B cell (primary cell): ENCODE data around the gene TMC7. TPM values are rescaled to one million over a fixed set of nuclear protein-coding genes. Genes with fewer than 3 reads are reported as not detected.
"Not testable (repeated sequence)": the region's sequence is repeated elsewhere in the genome, so short reads cannot be mapped to it uniquely, and the experiment has no call there.

Experiments used
- ATAC-seq: fragments of 200-7000 bp; cut with Tn5 transposase; one replicate; pipeline ENCODE4 v1.10.0; 2021; ENCODE audit warnings: low read depth, mild to moderate bottlenecking, moderate number of reproducible peaks, moderate library complexity
- CTCF ChIA-PET: fragments of 350-600 bp; sonication (Branson Sonifier 250); formaldehyde crosslinking; loops from one replicate; lab custom pipeline; 2021; ENCODE audit warnings: antibody characterized with exemption, inconsistent platforms; lab: Charles Lee
- POLR2A ChIA-PET: fragments of 350-600 bp; sonication (Branson Sonifier 250); formaldehyde crosslinking; loops from one replicate; lab custom pipeline; 2021; ENCODE audit warnings: antibody characterized with exemption; lab: Charles Lee
- DNase-seq: peaks from one replicate; pipeline ENCODE4 v3.0.0; 2013
- H2AFZ ChIP-seq: 2 replicates; pipeline ENCODE4 v1.6.1; 2012; ENCODE audit warnings: mild to moderate bottlenecking, low read depth, low read length; ENCODE audit not compliant: insufficient read depth, poor library complexity, severe bottlenecking
- H3K27ac ChIP-seq, 2 donors: 1 replicate in 1 of 2; 2 replicates in 1 of 2; pipeline ENCODE4 v1.5.1; 2012 to 2013; ENCODE audit warnings: low read length in 2 of 2, mild to moderate bottlenecking in 2 of 2, moderate library complexity in 1 of 2
- H3K27me3 ChIP-seq, 4 experiments: fragments of 200-600 bp in 1 of 4; sonication (generic) in 1 of 4; replicated peaks in 1 of 4; 1 replicate in 2 of 4; 2 replicates in 2 of 4; pipeline versions ENCODE4 v1.6.1 to v1.7.0; 2013 to 2016; ENCODE audit warnings: low read length in 3 of 4, mild to moderate bottlenecking in 2 of 4, mixed read lengths in 1 of 4, moderate library complexity in 1 of 4; ENCODE audit not compliant: insufficient read depth in 4 of 4, control insufficient read depth in 3 of 4; ENCODE audit errors: control extremely low read depth in 1 of 4
- H3K36me3 ChIP-seq, 2 experiments: replicated peaks in 1 of 2; 1 replicate in 1 of 2; 2 replicates in 1 of 2; pipeline versions ENCODE4 v1.6.1 to v1.7.1; 2013; ENCODE audit warnings: low read length in 1 of 2; ENCODE audit not compliant: insufficient read depth in 2 of 2, control insufficient read depth in 1 of 2; ENCODE audit errors: control extremely low read depth in 1 of 2, extremely low read depth in 1 of 2
- H3K4me1 ChIP-seq, 2 donors: fragments of 200-600 bp in 1 of 2; sonication (generic) in 1 of 2; 1 replicate in 1 of 2; 2 replicates in 1 of 2; pipeline versions ENCODE4 v1.5.1 to v1.6.1; 2013 to 2017; ENCODE audit warnings: low read length in 2 of 2; ENCODE audit not compliant: control insufficient read depth in 2 of 2, insufficient read depth in 2 of 2
- H3K4me2 ChIP-seq: replicated peaks from 2 replicates; pipeline ENCODE3; 2012; ENCODE audit warnings: mild to moderate bottlenecking, low read depth, low read length; ENCODE audit not compliant: poor library complexity, severe bottlenecking
- H3K4me3 ChIP-seq, 5 experiments: fragments of 200-600 bp in 1 of 5; sonication (generic) in 1 of 5; 1 replicate in 3 of 5; 2 replicates in 2 of 5; pipeline versions ENCODE4 v1.5.1 to v1.7.0; 2011 to 2016; ENCODE audit warnings: low read length in 4 of 5, mild to moderate bottlenecking in 4 of 5, low read depth in 2 of 5, control low read depth in 1 of 5, moderate library complexity in 1 of 5; ENCODE audit not compliant: insufficient read depth in 1 of 5; ENCODE audit errors: control extremely low read depth in 1 of 5, extremely low read depth in 1 of 5
- H3K79me2 ChIP-seq: fragments of 200-600 bp; sonication (generic); one replicate; pipeline ENCODE4 v1.6.0; 2016; ENCODE audit warnings: low read length; ENCODE audit not compliant: control insufficient read depth, insufficient read depth
- H3K9ac ChIP-seq: fragments of 200-600 bp; sonication (generic); 2 replicates; pipeline ENCODE4 v1.6.1; 2017; ENCODE audit warnings: mild to moderate bottlenecking, low read length, moderate library complexity
- H3K9me3 ChIP-seq, 3 donors: one replicate each; pipeline versions ENCODE4 v1.6.1 to v1.7.1; 2013; ENCODE audit warnings: low read length in 2 of 3; ENCODE audit not compliant: control insufficient read depth in 2 of 3, insufficient read depth in 1 of 3; ENCODE audit errors: control extremely low read depth in 1 of 3
- H4K20me1 ChIP-seq: 2 replicates; pipeline ENCODE4 v1.6.0; 2012; ENCODE audit warnings: mild to moderate bottlenecking, low read length; ENCODE audit not compliant: insufficient read depth, control insufficient read depth, poor library complexity, severe bottlenecking
- H3K27ac Mint-ChIP-seq: one replicate; pipeline ENCODE4 v1.8.0; 2021; ENCODE audit warnings: mixed read lengths
- H3K27me3 Mint-ChIP-seq: one replicate; pipeline ENCODE4 v1.8.0; 2021; ENCODE audit warnings: mixed read lengths
- H3K4me1 Mint-ChIP-seq: one replicate; pipeline ENCODE4 v1.8.0; 2021; ENCODE audit warnings: mixed read lengths
- H3K4me3 Mint-ChIP-seq: one replicate; pipeline ENCODE4 v1.8.0; 2021; ENCODE audit warnings: mixed read lengths
- H3K9me3 Mint-ChIP-seq: one replicate; pipeline ENCODE4 v1.8.0; 2022; ENCODE audit warnings: mixed read lengths; ENCODE audit not compliant: insufficient read depth
- EZH2 ChIP-seq: IDR thresholded peaks from 2 replicates; pipeline ENCODE4 v1.6.1; 2012; ENCODE audit warnings: borderline replicate concordance, low read depth, mild to moderate bottlenecking, moderate library complexity, low read length; ENCODE audit not compliant: insufficient read depth, poor library complexity, severe bottlenecking
- WGBS: methylation state at CpG from one replicate; pipeline ENCODE4 v1.1.5; 2013; ENCODE audit warnings: missing lambda C conversion rate; ENCODE audit not compliant: insufficient coverage; 5-methylcytosine and 5-hydroxymethylcytosine counted together
- intact Hi-C: fragments of 100-400 bp; cut with micrococcal nuclease; formaldehyde crosslinking; loops from one replicate; pipeline ENCODE4 v1.10.0; 2022
- polyA plus RNA-seq: library from polyadenylated mRNA; depleted of rRNA; stranded (reverse); fragments of >200 nt; gene quantifications from 2 replicates; pipeline ENCODE4 v1.2.3, GENCODE V29; 2012
- total RNA-seq, 2 donors: library from RNA; stranded (reverse); fragments of 120-200 nt in 1 of 2; gene quantifications; 1 replicate in 1 of 2; 2 replicates in 1 of 2; pipeline versions ENCODE4 v1.2.3 to v1.2.4, GENCODE V29; 2013 to 2022
- TF ChIP-seq, protein P1 (sequence below): fragments of 200-600 bp; IDR thresholded peaks from one replicate; pipeline ENCODE4 v1.8.0; 2022; ENCODE audit warnings: antibody characterized with exemption, mild to moderate bottlenecking

Gene TMC7
- total and polyA plus RNA-seq, 2 donors (not counting 1 experiment from before 2014, with no cell fraction given): not detected

DNA sequence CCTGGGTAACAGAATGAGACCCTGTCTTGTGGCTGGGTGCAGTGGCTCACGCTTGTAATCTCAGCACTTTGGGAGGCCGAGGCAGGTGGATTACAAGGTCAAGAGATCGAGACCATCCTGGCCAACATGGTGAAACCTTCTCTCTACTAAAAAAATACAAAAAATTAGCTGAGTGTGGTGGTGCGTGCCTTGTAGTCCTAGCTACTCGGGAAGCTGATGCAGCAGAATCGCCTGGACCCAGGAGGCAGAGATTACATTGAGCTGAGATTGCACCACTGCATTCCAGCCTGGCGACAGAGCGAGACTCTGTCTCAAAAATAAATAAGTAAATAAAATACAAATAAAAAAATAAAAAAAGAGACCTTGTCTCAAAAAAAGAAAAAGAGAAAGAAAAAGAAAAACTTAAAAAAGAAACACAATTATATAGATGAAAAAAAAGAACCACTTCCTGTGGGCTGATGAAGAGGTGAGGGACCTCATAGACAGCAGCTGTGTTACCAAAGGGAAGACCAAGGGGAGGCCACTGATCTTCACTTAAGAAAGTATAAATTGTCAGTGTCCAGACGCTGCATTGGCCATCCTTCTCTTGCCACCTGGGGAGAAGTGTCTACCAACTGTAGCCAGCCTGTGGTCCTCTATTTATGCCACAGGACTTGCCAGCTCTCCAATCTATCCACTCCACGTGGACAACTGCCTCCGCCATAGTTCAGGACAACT lies 33.1 kb upstream of the TMC7 start:
- ATAC-seq: no peak
- no peak overlapping the region for H3K4me3 Mint-ChIP-seq

DNA sequence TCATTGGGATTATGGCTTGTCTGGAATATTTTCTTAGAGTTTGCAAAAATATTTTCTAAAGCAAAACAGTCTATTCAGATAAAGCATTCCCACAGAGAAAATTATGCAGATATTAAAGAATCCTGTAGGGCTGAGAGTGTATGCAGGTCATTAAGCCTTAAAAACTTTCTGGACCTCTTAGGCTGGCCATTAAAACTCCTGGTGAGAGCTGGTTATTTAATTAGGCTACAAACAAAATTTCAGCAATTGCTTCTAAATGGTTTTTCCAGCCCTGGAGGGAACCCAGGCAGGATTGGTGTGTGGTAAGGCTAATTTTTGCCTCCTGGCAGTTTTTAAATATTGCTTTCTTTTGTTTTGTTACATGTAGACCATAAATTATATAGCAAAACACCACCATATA lies 30.2 kb upstream of the TMC7 start:
- H3K4me3 Mint-ChIP-seq: no peak overlapping the region
- Histone ChIP-seq H3K36me3 (no peaks in the 10 kb centered on the region), H3K79me2 (no peaks in the 10 kb centered on the region), H2AFZ (no peak overlapping the region), H3K4me3 (no peak overlapping the region), H3K4me2 (no peak overlapping the region), H3K27me3 (no peaks in the 10 kb centered on the region), H3K9ac (no peak overlapping the region), H4K20me1 (no peaks in the 10 kb centered on the region), H3K4me1 (peaks cover 0 to 3% of the 10 kb centered on the region in 2 donors), H3K27ac (no peak overlapping the region), H3K9me3 (no peaks in the 10 kb centered on the region)
- no peak for ATAC-seq
- ChIA-PET CTCF (interaction anchor here (0.7 to 1.4 kb wide), 2 partner anchors 9 to 101 kb away, joined by 4 read pairs; no protein-coding TSS in a partner anchor), POLR2A (no interaction called here)
- H3K27ac Mint-ChIP-seq: no peak overlapping the region
- intact Hi-C loops: no loop called here
- peaks cover 4% of the 10 kb centered on the region for H3K4me1 Mint-ChIP-seq
- peaks cover 6% of the 10 kb centered on the region for H3K27me3 Mint-ChIP-seq
- TF ChIP-seq, protein P1, sequence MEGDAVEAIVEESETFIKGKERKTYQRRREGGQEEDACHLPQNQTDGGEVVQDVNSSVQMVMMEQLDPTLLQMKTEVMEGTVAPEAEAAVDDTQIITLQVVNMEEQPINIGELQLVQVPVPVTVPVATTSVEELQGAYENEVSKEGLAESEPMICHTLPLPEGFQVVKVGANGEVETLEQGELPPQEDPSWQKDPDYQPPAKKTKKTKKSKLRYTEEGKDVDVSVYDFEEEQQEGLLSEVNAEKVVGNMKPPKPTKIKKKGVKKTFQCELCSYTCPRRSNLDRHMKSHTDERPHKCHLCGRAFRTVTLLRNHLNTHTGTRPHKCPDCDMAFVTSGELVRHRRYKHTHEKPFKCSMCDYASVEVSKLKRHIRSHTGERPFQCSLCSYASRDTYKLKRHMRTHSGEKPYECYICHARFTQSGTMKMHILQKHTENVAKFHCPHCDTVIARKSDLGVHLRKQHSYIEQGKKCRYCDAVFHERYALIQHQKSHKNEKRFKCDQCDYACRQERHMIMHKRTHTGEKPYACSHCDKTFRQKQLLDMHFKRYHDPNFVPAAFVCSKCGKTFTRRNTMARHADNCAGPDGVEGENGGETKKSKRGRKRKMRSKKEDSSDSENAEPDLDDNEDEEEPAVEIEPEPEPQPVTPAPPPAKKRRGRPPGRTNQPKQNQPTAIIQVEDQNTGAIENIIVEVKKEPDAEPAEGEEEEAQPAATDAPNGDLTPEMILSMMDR: no peak
- no peaks in the 10 kb centered on the region for H3K9me3 Mint-ChIP-seq
- DNase-seq: no peak

More for the DNA sequence above, 33.1 kb upstream of the TMC7 start:
- H3K4me1 Mint-ChIP-seq: peaks cover 11% of the 10 kb centered on the region
- Histone ChIP-seq H2AFZ (no peak overlapping the region), H3K4me2 (no peak overlapping the region), H3K36me3 (no peaks in the 10 kb centered on the region), H3K4me1 (peaks cover 8 to 13% of the 10 kb centered on the region in 2 donors), H3K27ac (no peak overlapping the region), H3K79me2 (no peaks in the 10 kb centered on the region), H3K27me3 (no peaks in the 10 kb centered on the region), H3K9me3 (no peaks in the 10 kb centered on the region), H3K9ac (no peak overlapping the region), H3K4me3 (no peak overlapping the region), H4K20me1 (no peaks in the 10 kb centered on the region)
- peaks cover 3% of the 10 kb centered on the region for H3K27me3 Mint-ChIP-seq
- intact Hi-C loops: no loop called here
- TF ChIP-seq, protein P1: no peak
- TF ChIP-seq EZH2: no peak
- ChIA-PET CTCF (no interaction called here), POLR2A (no interaction called here)
- no peak overlapping the region for H3K27ac Mint-ChIP-seq
- WGBS: 33% methylated on average over 1 of the region's 11 CpGs
- no peaks in the 10 kb centered on the region for H3K9me3 Mint-ChIP-seq
- no peak for DNase-seq

DNA sequence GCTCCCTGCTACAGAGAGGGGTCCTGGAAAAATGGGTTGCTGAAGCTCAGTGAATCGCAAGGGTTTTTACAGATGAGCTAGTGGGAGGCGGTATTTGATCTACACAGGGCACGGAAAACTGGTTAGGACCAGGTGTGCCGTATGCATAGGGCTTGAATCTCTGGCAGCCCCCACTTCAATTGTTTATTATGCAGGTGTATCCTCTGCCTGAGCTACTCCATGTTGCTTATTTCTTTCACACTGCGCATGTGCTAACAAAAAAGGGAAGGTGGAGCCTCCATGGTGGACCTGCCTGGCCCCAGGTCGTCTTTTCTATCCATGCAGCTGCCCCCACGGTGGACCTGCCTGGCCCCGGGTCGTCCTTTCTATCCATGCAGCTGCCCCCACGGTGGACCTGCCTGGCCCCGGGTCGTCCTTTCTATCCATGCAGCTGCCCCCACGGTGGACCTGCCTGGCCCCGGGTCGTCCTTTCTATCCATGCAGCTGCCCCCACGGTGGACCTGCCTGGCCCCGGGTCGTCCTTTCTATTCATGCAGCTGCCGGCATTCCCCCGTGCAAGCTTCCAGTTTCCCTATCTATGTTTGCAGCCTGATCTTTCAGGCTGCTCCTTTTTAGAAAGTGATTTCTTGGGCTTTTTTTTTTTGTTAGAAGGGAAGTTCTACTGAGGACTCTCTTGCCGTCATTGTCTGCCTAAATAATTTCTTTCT lies 27.7 kb upstream of the TMC7 start:
- DNase-seq (peak; percentile 42), ATAC-seq (peak; percentile 76)
- WGBS: 41% methylated on average over 9 of the region's 21 CpGs
- Mint-ChIP-seq H3K4me3 (peak overlapping the region; percentile 67), H3K27ac (peak overlapping the region; percentile 71)
- ChIA-PET POLR2A (interaction anchor here (0.6 to 1.0 kb wide), 2 partner anchors 155 to 1018 kb away, joined by 3 to 6 read pairs; partner anchors contain the start of gene ARL6IP1), CTCF (interaction anchor here (1.0 to 3.9 kb wide), 3 partner anchors 9 to 13 kb away, joined by 3 to 13 read pairs (median 5); no protein-coding TSS in a partner anchor)
- H3K27me3 Mint-ChIP-seq, H3K27me3 ChIP-seq, H3K79me2 ChIP-seq, H3K9me3 Mint-ChIP-seq, H3K9me3 ChIP-seq, intact Hi-C loops, H3K4me1 ChIP-seq, H3K27ac ChIP-seq, H3K36me3 ChIP-seq, H3K4me1 Mint-ChIP-seq, H4K20me1 ChIP-seq: not testable (repeated sequence)
- Histone ChIP-seq H2AFZ (peak overlapping the region; percentile 81), H3K4me3 (peak overlapping the region in 4 of 5 experiments; percentile 23 to 50 (median 33)), H3K9ac (peak overlapping the region; percentile 23), H3K4me2 (peak overlapping the region; percentile 44)
